Measurements from ENCODE around the gene CD180. TPM values are rescaled to one million over a fixed set of nuclear protein-coding genes. Genes with fewer than 3 reads are reported as not detected.

CD180 gene
- total RNA-seq, 2 donors from 2014 or later = 0.81 to 0.85 TPM

GRCh38 chr5:67166460-67167285 lies 29.9 kb downstream of the CD180 start:
- no peaks in the 10 kb centered on the region for H3K27me3 ChIP-seq (replicated peaks; ENCODE audit: insufficient read depth)
- H3K36me3 ChIP-seq = peaks cover 18% of the 10 kb centered on the region
- peak overlapping the region; percentile 76 to 91 for H3K27ac ChIP-seq
- ATAC-seq (ENCODE audit: insufficient number of reproducible peaks, low FRiP score, low read depth) (peak; percentile 14), DNase-seq (ENCODE audit: low spot score) (no peak)
- H3K4me3 ChIP-seq = peak overlapping the region; percentile 74
- TF ChIP-seq, protein P1, sequence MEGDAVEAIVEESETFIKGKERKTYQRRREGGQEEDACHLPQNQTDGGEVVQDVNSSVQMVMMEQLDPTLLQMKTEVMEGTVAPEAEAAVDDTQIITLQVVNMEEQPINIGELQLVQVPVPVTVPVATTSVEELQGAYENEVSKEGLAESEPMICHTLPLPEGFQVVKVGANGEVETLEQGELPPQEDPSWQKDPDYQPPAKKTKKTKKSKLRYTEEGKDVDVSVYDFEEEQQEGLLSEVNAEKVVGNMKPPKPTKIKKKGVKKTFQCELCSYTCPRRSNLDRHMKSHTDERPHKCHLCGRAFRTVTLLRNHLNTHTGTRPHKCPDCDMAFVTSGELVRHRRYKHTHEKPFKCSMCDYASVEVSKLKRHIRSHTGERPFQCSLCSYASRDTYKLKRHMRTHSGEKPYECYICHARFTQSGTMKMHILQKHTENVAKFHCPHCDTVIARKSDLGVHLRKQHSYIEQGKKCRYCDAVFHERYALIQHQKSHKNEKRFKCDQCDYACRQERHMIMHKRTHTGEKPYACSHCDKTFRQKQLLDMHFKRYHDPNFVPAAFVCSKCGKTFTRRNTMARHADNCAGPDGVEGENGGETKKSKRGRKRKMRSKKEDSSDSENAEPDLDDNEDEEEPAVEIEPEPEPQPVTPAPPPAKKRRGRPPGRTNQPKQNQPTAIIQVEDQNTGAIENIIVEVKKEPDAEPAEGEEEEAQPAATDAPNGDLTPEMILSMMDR (IDR thresholded peaks at IDR 0.05) = no peak
- no peaks in the 10 kb centered on the region for H3K9me3 ChIP-seq
- peaks cover 11 to 19% of the 10 kb centered on the region in 2 donors for H3K4me1 ChIP-seq (ENCODE audit: control insufficient read depth in 1 of 2, low read depth in 2 of 2)

GRCh38 chr5:67165526-67166459 lies 30.8 kb downstream of the CD180 start:
- Histone ChIP-seq H3K4me1 (ENCODE audit: control insufficient read depth in 1 of 2, low read depth in 2 of 2) (peaks cover 15 to 28% of the 10 kb centered on the region in 2 donors), H3K27me3 (replicated peaks; ENCODE audit: insufficient read depth) (no peaks in the 10 kb centered on the region), H3K9me3 (no peaks in the 10 kb centered on the region), H3K36me3 (peaks cover 18% of the 10 kb centered on the region), H3K27ac (peak overlapping the region; percentile 76 to 91), H3K4me3 (peak overlapping the region; percentile 74)
- peak; percentile 88 for ATAC-seq (ENCODE audit: insufficient number of reproducible peaks, low FRiP score, low read depth)
- DNase-seq (ENCODE audit: low spot score) = peak; percentile 59
- TF ChIP-seq, protein P1 (IDR thresholded peaks at IDR 0.05) = peak; percentile 78

GRCh38 chr5:67164856-67165525 lies 31.6 kb downstream of the CD180 start:
- H3K4me1 ChIP-seq (ENCODE audit: control insufficient read depth in 1 of 2, low read depth in 2 of 2) = peaks cover 22 to 36% of the 10 kb centered on the region in 2 donors
- no peak for ATAC-seq (ENCODE audit: insufficient number of reproducible peaks, low FRiP score, low read depth)
- no peak for DNase-seq (ENCODE audit: low spot score)
- H3K27ac ChIP-seq = peak overlapping the region; percentile 76 to 91
- H3K36me3 ChIP-seq = peaks cover 18% of the 10 kb centered on the region
- H3K27me3 ChIP-seq (replicated peaks; ENCODE audit: insufficient read depth) = no peaks in the 10 kb centered on the region
- H3K4me3 ChIP-seq = no peak overlapping the region
- H3K9me3 ChIP-seq = no peaks in the 10 kb centered on the region
- TF ChIP-seq, protein P1 (IDR thresholded peaks at IDR 0.05) = no peak

GRCh38 chr5:67163863-67164595 lies 32.6 kb downstream of the CD180 start:
- H3K9me3 ChIP-seq = no peaks in the 10 kb centered on the region
- peaks cover 18% of the 10 kb centered on the region for H3K36me3 ChIP-seq
- TF ChIP-seq, protein P1 (IDR thresholded peaks at IDR 0.05) = no peak
- no peak overlapping the region for H3K4me3 ChIP-seq
- no peaks in the 10 kb centered on the region for H3K27me3 ChIP-seq (replicated peaks; ENCODE audit: insufficient read depth)
- no peak for ATAC-seq (ENCODE audit: insufficient number of reproducible peaks, low FRiP score, low read depth)
- no peak overlapping the region for H3K27ac ChIP-seq
- DNase-seq (ENCODE audit: low spot score) = no peak
- peaks cover 22 to 41% of the 10 kb centered on the region in 2 donors for H3K4me1 ChIP-seq (ENCODE audit: control insufficient read depth in 1 of 2, low read depth in 2 of 2)

All from thoracic aorta (tissue), 2 donors.